ENCODE results near the gene PDZD4. TPM values are rescaled to one million over a fixed set of nuclear protein-coding genes. Genes with fewer than 3 reads are reported as not detected.

Gene PDZD4
- total and polyA plus RNA-seq, 2 experiments from 2014 or later = not detected

DNA sequence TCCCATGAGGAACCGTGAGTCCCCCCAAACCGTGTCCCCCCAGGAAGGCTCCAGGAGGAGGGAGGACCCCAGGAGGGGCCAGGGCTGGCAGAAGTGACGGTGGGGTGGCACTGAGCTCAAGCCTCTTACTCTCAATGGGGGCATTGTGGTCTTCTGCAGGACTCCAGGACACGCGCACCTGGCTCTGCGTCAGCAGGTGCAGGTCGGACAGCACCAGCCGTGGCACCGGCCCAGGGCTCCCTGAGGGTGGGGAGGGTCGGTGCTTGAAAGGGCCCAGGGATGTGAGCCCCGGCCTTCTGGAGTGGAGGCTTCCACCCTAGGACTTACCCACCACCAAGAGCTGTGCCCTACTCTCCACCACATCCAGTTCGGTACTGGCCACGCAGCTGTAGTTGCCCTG lies 37.3 kb upstream of the PDZD4 start:
- Histone ChIP-seq H3K4me2 (ENCODE audit: unreplicated experiment) (no peak overlapping the region), H3K9ac (no peak overlapping the region), H2AFZ (no peak overlapping the region), H3K27me3 (replicated peaks; ENCODE audit: insufficient read depth) (no peaks in the 10 kb centered on the region), H3K9me3 (ENCODE audit: low read depth) (no peaks in the 10 kb centered on the region), H4K20me1 (ENCODE audit: insufficient read depth) (no peaks in the 10 kb centered on the region), H3K79me2 (ENCODE audit: insufficient read depth) (no peaks in the 10 kb centered on the region), H3F3A (ENCODE audit: insufficient read depth) (no peaks in the 10 kb centered on the region), H3K4me1 (ENCODE audit: insufficient read depth) (no peaks in the 10 kb centered on the region), H3K4me3 (no peak overlapping the region), H3K9me2 (ENCODE audit: insufficient read depth) (no peaks in the 10 kb centered on the region), H3K27ac (no peak overlapping the region), H3K36me3 (ENCODE audit: low read depth) (no peaks in the 10 kb centered on the region)
- TF ChIP-seq EZH2phosphoT487 (IDR thresholded peaks at IDR 0.05; ENCODE audit: insufficient read depth, low read depth) = no peak
- no peak for TF ChIP-seq EZH2 (IDR thresholded peaks at IDR 0.05; ENCODE audit: insufficient read depth, poor library complexity, severe bottlenecking)
- 38 to 62% methylated on average over 2 to 9 of the region's 13 CpGs for WGBS, 2 experiments (ENCODE audit: low coverage in 1 of 2, low lambda C conversion rate in 2 of 2, missing lambda C conversion rate in 2 of 2)
- in situ Hi-C loops (cut with MboI) = no loop called here
- no peak for DNase-seq

DNA sequence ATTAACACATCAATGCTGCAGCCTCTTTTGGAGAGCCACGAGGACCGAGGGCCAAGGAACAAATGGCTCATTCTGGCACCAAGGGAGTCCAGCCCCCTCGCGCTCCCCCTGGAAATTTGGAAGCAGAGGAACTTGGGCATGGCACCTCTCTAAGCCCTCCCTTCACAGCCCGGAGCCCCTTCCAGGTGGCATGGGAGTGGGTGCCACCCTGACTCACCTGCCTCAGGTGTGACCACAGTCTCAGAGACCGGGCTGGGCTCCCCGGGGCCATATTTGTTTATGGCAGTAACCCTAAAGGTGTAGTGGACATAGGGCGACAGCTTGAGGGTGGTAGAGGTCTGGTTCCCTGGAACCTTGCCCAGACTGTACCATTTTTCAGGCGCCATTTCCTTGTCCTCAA lies 36.8 kb upstream of the PDZD4 start:
- DNase-seq = no peak
- H3K9me3 ChIP-seq (ENCODE audit: low read depth) = no peaks in the 10 kb centered on the region
- no peak overlapping the region for H3K4me3 ChIP-seq
- H2AFZ ChIP-seq = no peak overlapping the region
- H3K79me2 ChIP-seq (ENCODE audit: insufficient read depth) = no peaks in the 10 kb centered on the region
- 48 to 59% methylated on average over 6 to 8 of the region's 9 CpGs for WGBS, 2 experiments (ENCODE audit: low coverage in 1 of 2, low lambda C conversion rate in 2 of 2, missing lambda C conversion rate in 2 of 2)
- no peaks in the 10 kb centered on the region for H3K27me3 ChIP-seq (replicated peaks; ENCODE audit: insufficient read depth)
- H4K20me1 ChIP-seq (ENCODE audit: insufficient read depth) = no peaks in the 10 kb centered on the region
- no peak overlapping the region for H3K27ac ChIP-seq
- no peaks in the 10 kb centered on the region for H3K9me2 ChIP-seq (ENCODE audit: insufficient read depth)
- TF ChIP-seq EZH2phosphoT487 (IDR thresholded peaks at IDR 0.05; ENCODE audit: insufficient read depth, low read depth) (no peak), EZH2 (IDR thresholded peaks at IDR 0.05; ENCODE audit: insufficient read depth, poor library complexity, severe bottlenecking) (no peak)
- no peak overlapping the region for H3K9ac ChIP-seq
- H3F3A ChIP-seq (ENCODE audit: insufficient read depth) = no peaks in the 10 kb centered on the region
- in situ Hi-C loops (cut with MboI) = no loop called here
- H3K36me3 ChIP-seq (ENCODE audit: low read depth) = no peaks in the 10 kb centered on the region
- H3K4me2 ChIP-seq (ENCODE audit: unreplicated experiment) = no peak overlapping the region
- H3K4me1 ChIP-seq (ENCODE audit: insufficient read depth) = no peaks in the 10 kb centered on the region

DNA sequence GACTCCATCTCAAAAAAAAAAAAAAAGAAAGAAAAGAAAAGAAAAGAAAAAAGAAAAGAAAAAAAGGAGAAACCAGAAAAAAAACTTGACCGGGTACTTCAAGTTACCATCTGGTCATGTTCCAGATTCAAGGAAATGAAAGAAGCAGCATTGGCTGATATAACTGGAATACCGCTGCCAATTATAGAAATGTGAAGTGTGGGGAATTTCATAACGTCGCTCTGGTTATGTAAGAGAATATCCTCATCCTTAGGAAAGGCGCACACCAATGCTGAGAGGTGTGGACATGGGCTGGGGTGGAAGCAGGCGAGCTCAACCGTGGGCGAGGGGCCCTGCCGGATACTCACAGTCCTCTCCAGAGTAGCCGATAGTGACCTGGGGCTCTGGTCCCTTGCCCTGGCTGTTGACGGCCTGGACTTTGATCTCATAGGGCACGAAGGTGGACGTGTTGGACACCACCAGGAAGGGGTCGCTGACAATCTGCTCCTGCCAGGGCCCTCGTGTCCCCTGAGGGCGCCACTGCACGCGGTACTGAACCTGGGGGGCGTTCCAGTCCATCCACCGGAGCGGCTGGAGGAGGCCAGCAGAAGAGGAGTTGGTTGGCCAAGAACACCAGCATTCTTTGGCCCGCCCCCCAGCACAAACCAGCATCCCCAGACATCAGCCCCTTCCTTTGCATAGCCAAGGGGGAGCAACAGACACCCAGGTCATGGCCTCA lies 36.1 kb upstream of the PDZD4 start:
- Histone ChIP-seq H3K27me3 (replicated peaks; ENCODE audit: insufficient read depth) (no peaks in the 10 kb centered on the region), H3K4me2 (ENCODE audit: unreplicated experiment) (no peak overlapping the region), H3K79me2 (ENCODE audit: insufficient read depth) (no peaks in the 10 kb centered on the region), H3K4me3 (no peak overlapping the region), H3F3A (ENCODE audit: insufficient read depth) (no peaks in the 10 kb centered on the region), H3K9me3 (ENCODE audit: low read depth) (no peaks in the 10 kb centered on the region), H2AFZ (no peak overlapping the region), H3K4me1 (ENCODE audit: insufficient read depth) (no peaks in the 10 kb centered on the region), H3K9ac (no peak overlapping the region), H4K20me1 (ENCODE audit: insufficient read depth) (no peaks in the 10 kb centered on the region), H3K36me3 (ENCODE audit: low read depth) (no peaks in the 10 kb centered on the region), H3K27ac (no peak overlapping the region), H3K9me2 (ENCODE audit: insufficient read depth) (no peaks in the 10 kb centered on the region)
- in situ Hi-C loops (cut with MboI) = no loop called here
- WGBS, 2 experiments (ENCODE audit: low coverage in 1 of 2, low lambda C conversion rate in 2 of 2, missing lambda C conversion rate in 2 of 2) = 42 to 54% methylated on average over 9 to 12 of the region's 22 CpGs
- no peak for DNase-seq
- no peak for TF ChIP-seq EZH2phosphoT487 (IDR thresholded peaks at IDR 0.05; ENCODE audit: insufficient read depth, low read depth)
- TF ChIP-seq EZH2 (IDR thresholded peaks at IDR 0.05; ENCODE audit: insufficient read depth, poor library complexity, severe bottlenecking) = no peak

DNA sequence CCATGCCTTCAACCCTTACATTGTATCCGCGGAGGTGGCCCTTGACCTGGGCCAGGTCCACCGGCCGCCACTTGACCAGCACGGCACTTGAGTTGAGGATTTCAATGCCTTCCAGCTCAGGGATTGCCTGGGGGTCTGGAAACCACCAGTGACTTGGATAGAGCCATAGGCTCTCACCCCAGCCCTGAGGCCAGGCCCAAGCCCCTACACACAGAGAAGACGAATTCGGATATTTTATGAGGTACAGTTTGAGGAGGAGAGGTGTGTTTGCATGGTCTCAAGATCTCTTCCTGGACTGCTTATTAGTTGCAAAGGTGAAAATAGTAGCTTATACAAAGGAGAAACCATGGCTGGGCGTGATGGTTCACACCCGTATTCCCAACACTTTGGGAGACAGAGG lies 35.3 kb upstream of the PDZD4 start:
- no peaks in the 10 kb centered on the region for H4K20me1 ChIP-seq (ENCODE audit: insufficient read depth)
- in situ Hi-C loops (cut with MboI) = no loop called here
- no peaks in the 10 kb centered on the region for H3K79me2 ChIP-seq (ENCODE audit: insufficient read depth)
- no peak overlapping the region for H3K4me2 ChIP-seq (ENCODE audit: unreplicated experiment)
- no peaks in the 10 kb centered on the region for H3K27me3 ChIP-seq (replicated peaks; ENCODE audit: insufficient read depth)
- no peaks in the 10 kb centered on the region for H3K9me3 ChIP-seq (ENCODE audit: low read depth)
- H3K36me3 ChIP-seq (ENCODE audit: low read depth) = no peaks in the 10 kb centered on the region
- H3K4me1 ChIP-seq (ENCODE audit: insufficient read depth) = no peaks in the 10 kb centered on the region
- 74 to 77% methylated on average over 7 to 8 of the region's 9 CpGs for WGBS, 2 experiments (ENCODE audit: low coverage in 1 of 2, low lambda C conversion rate in 2 of 2, missing lambda C conversion rate in 2 of 2)
- no peak for DNase-seq
- TF ChIP-seq EZH2phosphoT487 (IDR thresholded peaks at IDR 0.05; ENCODE audit: insufficient read depth, low read depth) = no peak
- TF ChIP-seq EZH2 (IDR thresholded peaks at IDR 0.05; ENCODE audit: insufficient read depth, poor library complexity, severe bottlenecking) = no peak
- no peak overlapping the region for H2AFZ ChIP-seq
- H3K4me3 ChIP-seq = no peak overlapping the region
- H3K27ac ChIP-seq = no peak overlapping the region
- no peaks in the 10 kb centered on the region for H3K9me2 ChIP-seq (ENCODE audit: insufficient read depth)
- no peak overlapping the region for H3K9ac ChIP-seq
- no peaks in the 10 kb centered on the region for H3F3A ChIP-seq (ENCODE audit: insufficient read depth)

DNA sequence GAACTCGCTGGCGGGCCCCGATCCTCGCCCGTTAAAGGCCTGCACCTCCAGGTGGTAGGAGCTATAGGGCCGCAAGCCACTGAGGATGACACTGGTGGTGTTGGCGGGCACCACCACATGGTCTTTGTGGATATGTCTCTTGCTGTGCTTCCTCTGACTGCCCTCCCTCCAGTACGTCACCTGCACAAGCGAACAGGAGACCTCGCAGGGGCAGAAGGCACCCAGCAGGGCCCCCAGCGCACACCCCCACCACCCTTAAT lies 34.9 kb upstream of the PDZD4 start:
- Histone ChIP-seq H3K9me2 (ENCODE audit: insufficient read depth) (no peaks in the 10 kb centered on the region), H4K20me1 (ENCODE audit: insufficient read depth) (no peaks in the 10 kb centered on the region), H2AFZ (no peak overlapping the region), H3K27ac (no peak overlapping the region), H3K79me2 (ENCODE audit: insufficient read depth) (no peaks in the 10 kb centered on the region), H3K4me3 (no peak overlapping the region), H3K9ac (no peak overlapping the region), H3F3A (ENCODE audit: insufficient read depth) (no peaks in the 10 kb centered on the region), H3K27me3 (replicated peaks; ENCODE audit: insufficient read depth) (no peaks in the 10 kb centered on the region), H3K9me3 (ENCODE audit: low read depth) (no peaks in the 10 kb centered on the region), H3K36me3 (ENCODE audit: low read depth) (no peaks in the 10 kb centered on the region), H3K4me1 (ENCODE audit: insufficient read depth) (no peaks in the 10 kb centered on the region), H3K4me2 (ENCODE audit: unreplicated experiment) (no peak overlapping the region)
- in situ Hi-C loops (cut with MboI) = no loop called here
- no peak for DNase-seq
- no peak for TF ChIP-seq EZH2phosphoT487 (IDR thresholded peaks at IDR 0.05; ENCODE audit: insufficient read depth, low read depth)
- TF ChIP-seq EZH2 (IDR thresholded peaks at IDR 0.05; ENCODE audit: insufficient read depth, poor library complexity, severe bottlenecking) = no peak
- 0 to 60% methylated on average over 1 of the region's 11 CpGs for WGBS, 2 experiments (ENCODE audit: low coverage in 1 of 2, low lambda C conversion rate in 2 of 2, missing lambda C conversion rate in 2 of 2)

Data from GM23248 (cell line).